ENCODE data around the gene CHTF8.

- TF ChIP-seq CTCF (IDR thresholded peaks at IDR 0.05) (no peak), POLR2A (IDR thresholded peaks at IDR 0.05) (no peak)
Measured at GRCh38 chr16:69165584-69165983, 33.2 kb upstream of the CHTF8 start.

All from Peyer's patch (tissue), 4 donors.